HG03571 (cell line): ENCODE data around the gene KCND3.

Source experiments
- ATAC-seq: cut with Tn5 transposase; IDR thresholded peaks from one replicate; pipeline ENCODE4 v1.9.1; 2021; ENCODE audit not compliant: unreplicated experiment

The KCND3 gene

GRCh38 chr1:111959436-111959835 is 30.0 kb downstream of the KCND3 start:
- ATAC-seq, result no peak

- ATAC-seq, result no peak
Observed at GRCh38 chr1:111958851-111959250, 30.6 kb downstream of the KCND3 start.

GRCh38 chr1:111958075-111958474 is 31.4 kb downstream of the KCND3 start:
- no peak for ATAC-seq

- ATAC-seq, result no peak
Observed at GRCh38 chr1:111956155-111956771, 33.2 kb downstream of the KCND3 start.

- no peak for ATAC-seq
Observed at GRCh38 chr1:111955755-111956154, 33.7 kb downstream of the KCND3 start.

GRCh38 chr1:111953797-111954196 is 35.7 kb downstream of the KCND3 start:
- no peak for ATAC-seq

GRCh38 chr1:111952125-111952657 is 37.3 kb downstream of the KCND3 start:
- ATAC-seq, result no peak

GRCh38 chr1:111948209-111949171 is 41.0 kb downstream of the KCND3 start:
- ATAC-seq, result no peak

GRCh38 chr1:111943846-111944749 is 45.4 kb downstream of the KCND3 start:
- no peak for ATAC-seq

GRCh38 chr1:111943066-111943465 is 46.4 kb downstream of the KCND3 start:
- no peak for ATAC-seq

- no peak for ATAC-seq
Observed at GRCh38 chr1:111938536-111938935, 50.9 kb downstream of the KCND3 start.

GRCh38 chr1:111938123-111938522 is 51.3 kb downstream of the KCND3 start:
- ATAC-seq, result no peak

GRCh38 chr1:111937147-111937725 is 52.2 kb downstream of the KCND3 start:
- ATAC-seq, result no peak

- ATAC-seq, result no peak
Observed at GRCh38 chr1:111934106-111934852, 55.2 kb downstream of the KCND3 start.

- no peak for ATAC-seq
Observed at GRCh38 chr1:111930356-111930755, 59.1 kb downstream of the KCND3 start.

- no peak for ATAC-seq
Observed at GRCh38 chr1:111928531-111928930, 60.9 kb downstream of the KCND3 start.

GRCh38 chr1:111927652-111928051 is 61.8 kb downstream of the KCND3 start:
- ATAC-seq, result no peak

- ATAC-seq, result no peak
Observed at GRCh38 chr1:111924786-111925185, 64.7 kb downstream of the KCND3 start.

- ATAC-seq, result no peak
Observed at GRCh38 chr1:111923766-111924165, 65.7 kb downstream of the KCND3 start.

- ATAC-seq, result no peak
Observed at GRCh38 chr1:111921948-111922347, 67.5 kb downstream of the KCND3 start.
